HG02870 (cell line): ENCODE data around the gene GRK7.

Experiments used
- ATAC-seq: cut with Tn5 transposase; IDR thresholded peaks from one replicate; pipeline ENCODE4 v1.9.1; 2021; ENCODE audit warnings: mild to moderate bottlenecking, moderate library complexity; ENCODE audit not compliant: unreplicated experiment

The GRK7 gene

GRCh38 chr3:141763088-141763750 lies at the start of gene GRK7:
Gene GRK7, plus strand, starts transcription at chr3:141763408. Its CDS starts 14,877 bp downstream, at chr3:141778285.
- no peak for ATAC-seq

- ATAC-seq, result no peak
Observed at GRCh38 chr3:141714671-141715070, 48.5 kb upstream of the GRK7 start.

- ATAC-seq, result no peak
Observed at GRCh38 chr3:141722081-141722480, 41.1 kb upstream of the GRK7 start.

- no peak for ATAC-seq
Observed at GRCh38 chr3:141722648-141723047, 40.6 kb upstream of the GRK7 start.

- ATAC-seq, result no peak
Observed at GRCh38 chr3:141723255-141723654, 40.0 kb upstream of the GRK7 start.

GRCh38 chr3:141724186-141724585 lies 39.0 kb upstream of the GRK7 start:
- no peak for ATAC-seq

- no peak for ATAC-seq
Observed at GRCh38 chr3:141725036-141725435, 38.2 kb upstream of the GRK7 start.

GRCh38 chr3:141726483-141726882 lies 36.7 kb upstream of the GRK7 start:
- no peak for ATAC-seq

GRCh38 chr3:141728355-141728892 lies 34.8 kb upstream of the GRK7 start:
- ATAC-seq, result no peak

- ATAC-seq, result no peak
Observed at GRCh38 chr3:141729240-141729639, 34.0 kb upstream of the GRK7 start.

GRCh38 chr3:141735176-141735575 lies 28.0 kb upstream of the GRK7 start:
- ATAC-seq, result no peak

- ATAC-seq, result no peak
Observed at GRCh38 chr3:141735770-141736465, 27.3 kb upstream of the GRK7 start.

GRCh38 chr3:141737093-141737492 lies 26.1 kb upstream of the GRK7 start:
- no peak for ATAC-seq

- no peak for ATAC-seq
Observed at GRCh38 chr3:141737678-141738021, 25.6 kb upstream of the GRK7 start.

GRCh38 chr3:141738022-141738890 lies 25.0 kb upstream of the GRK7 start, which contains the start of gene RNF7:
Gene RNF7, plus strand, starts transcription at chr3:141738298. Its CDS starts 44 bp downstream, at chr3:141738342.
- ATAC-seq, result peak; percentile 88

- no peak for ATAC-seq
Observed at GRCh38 chr3:141738891-141739363, 24.3 kb upstream of the GRK7 start.

GRCh38 chr3:141739731-141740130 lies 23.5 kb upstream of the GRK7 start:
- ATAC-seq, result no peak

- no peak for ATAC-seq
Observed at GRCh38 chr3:141740349-141740748, 22.9 kb upstream of the GRK7 start.

GRCh38 chr3:141743305-141743704 lies 19.9 kb upstream of the GRK7 start:
- no peak for ATAC-seq

GRCh38 chr3:141746962-141747361 lies 16.2 kb upstream of the GRK7 start:
- no peak for ATAC-seq

- ATAC-seq, result no peak
Observed at GRCh38 chr3:141753399-141753798, 9.8 kb upstream of the GRK7 start.
